Measurements from ENCODE around the gene BFSP1.

DNA sequence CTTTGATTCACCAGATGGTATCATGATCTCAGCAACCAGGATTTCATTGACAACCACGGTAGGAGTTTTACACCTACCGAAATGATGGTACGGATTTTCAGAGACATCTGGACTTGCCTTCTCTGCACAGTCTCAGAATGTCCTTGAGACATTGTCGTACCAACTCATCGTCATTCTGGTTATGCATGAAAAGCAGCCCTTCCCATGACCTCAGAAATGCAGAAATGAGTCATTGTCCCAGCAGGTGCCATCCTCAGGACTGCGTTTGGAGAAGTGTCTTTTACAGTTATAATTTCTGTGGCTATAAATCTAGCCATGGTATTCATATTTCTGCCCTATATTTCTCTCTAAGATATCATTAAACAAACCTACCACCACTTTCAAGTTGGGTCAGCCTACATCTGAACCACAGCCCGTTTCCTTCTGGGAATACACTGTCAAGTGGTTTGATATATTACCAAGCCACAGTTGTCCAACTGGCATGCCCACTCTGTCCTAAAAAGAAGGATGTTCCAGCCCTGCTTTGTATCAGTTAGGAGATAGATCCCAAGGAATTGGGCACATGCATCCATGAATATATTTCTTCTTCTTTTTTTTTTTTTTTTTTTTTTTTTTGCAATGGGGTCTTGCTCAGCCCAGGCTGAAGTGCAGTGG, 7.5 kb upstream of the BFSP1 start:
- TF ChIP-seq EZH2 (IDR thresholded peaks at IDR 0.05) (no peak), POLR2AphosphoS5 (IDR thresholded peaks at IDR 0.05; ENCODE audit: borderline replicate concordance, low read depth, low read length) (no peak)
